ENCODE measurements around the gene TRAM2. TPM values are rescaled to one million over a fixed set of nuclear protein-coding genes. Genes with fewer than 3 reads are reported as not detected.
A peak's percentile ranks its signal among the peaks of the same experiment; 100 is the strongest.

TRAM2 gene
- total RNA-seq, 1 donor from 2014 or later: 10.3 TPM

DNA sequence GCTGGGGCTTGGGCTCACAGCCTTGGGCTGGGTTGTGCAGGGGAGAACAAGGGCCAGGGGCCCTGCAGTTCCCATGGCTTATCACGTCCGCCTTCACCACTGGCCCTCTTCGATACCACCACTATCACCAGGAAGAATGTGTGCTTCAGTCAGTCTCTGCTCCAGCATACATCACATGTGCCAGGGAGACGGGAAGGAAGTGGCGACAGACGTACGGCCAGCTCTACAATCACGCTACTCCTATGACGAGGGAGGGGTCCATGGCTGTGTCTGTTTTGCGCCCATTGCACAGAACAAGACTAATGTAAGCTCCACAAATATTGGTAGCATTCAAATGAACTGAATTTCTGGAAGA is 72.1 kb downstream of the TRAM2 start:
- intact Hi-C loops (cut with DNase I): loop anchor here (2.0 to 5.0 kb wide), 4 partner anchors 14 to 158 kb away; partner anchors contain the start of gene TRAM2
- DNase-seq (ENCODE audit: low spot score): no peak

GRCh38 chr6:52503851-52504781 is 72.7 kb downstream of the TRAM2 start:
- peak; percentile 94 for DNase-seq (ENCODE audit: low spot score)
- intact Hi-C loops (cut with DNase I): loop anchor here (2.0 to 5.0 kb wide), 4 partner anchors 15 to 158 kb away; partner anchors contain the start of gene TRAM2

- intact Hi-C loops (cut with DNase I): loop anchor here (5.0 kb wide), 2 partner anchors 94 to 159 kb away; no protein-coding TSS in a partner anchor
- no peak for DNase-seq (ENCODE audit: low spot score)
These were observed 73.5 kb downstream of the TRAM2 start for GRCh38 chr6:52503323-52503747.

GRCh38 chr6:52502306-52503029 is 74.4 kb downstream of the TRAM2 start:
- intact Hi-C loops (cut with DNase I): loop anchor here (5.0 kb wide), 2 partner anchors 95 to 160 kb away; no protein-coding TSS in a partner anchor
- no peak for DNase-seq (ENCODE audit: low spot score)

- DNase-seq (ENCODE audit: low spot score): no peak
These were observed 76.4 kb downstream of the TRAM2 start for GRCh38 chr6:52500238-52501129.

DNA sequence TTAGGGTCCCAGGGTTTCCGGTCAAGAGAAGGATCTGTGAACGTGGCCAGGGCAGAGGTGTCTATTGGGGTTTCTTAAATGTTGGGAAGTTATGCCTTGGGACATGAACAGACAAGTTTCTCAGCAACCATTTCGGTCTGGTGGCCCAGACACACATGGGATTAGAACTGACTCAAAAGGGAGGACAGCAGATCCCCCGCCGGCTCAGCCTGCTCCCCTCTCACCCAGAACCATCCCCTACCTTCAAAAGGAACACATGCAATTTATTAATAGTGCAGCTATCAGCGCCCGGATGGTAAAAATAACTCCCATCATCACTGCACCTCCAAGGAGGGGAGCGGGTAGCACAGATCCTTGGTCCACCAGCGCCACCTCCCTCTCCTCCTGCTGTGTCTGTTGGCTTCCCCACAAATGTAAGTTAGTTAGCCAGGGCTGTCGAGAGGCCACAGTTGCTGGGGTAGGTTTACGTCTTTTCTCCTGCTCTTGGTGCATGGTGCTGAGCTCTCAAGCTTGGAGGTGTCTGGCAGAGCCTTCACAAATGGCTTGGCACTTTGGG is 77.1 kb downstream of the TRAM2 start:
- intact Hi-C loops (cut with DNase I): loop anchor here (2.0 to 5.0 kb wide), 3 partner anchors 83 to 163 kb away; no protein-coding TSS in a partner anchor

More at GRCh38 chr6:52500238-52501129, 76.4 kb downstream of the TRAM2 start:
- intact Hi-C loops (cut with DNase I): loop anchor here (5.0 kb wide), 2 partner anchors 97 to 162 kb away; no protein-coding TSS in a partner anchor

DNA sequence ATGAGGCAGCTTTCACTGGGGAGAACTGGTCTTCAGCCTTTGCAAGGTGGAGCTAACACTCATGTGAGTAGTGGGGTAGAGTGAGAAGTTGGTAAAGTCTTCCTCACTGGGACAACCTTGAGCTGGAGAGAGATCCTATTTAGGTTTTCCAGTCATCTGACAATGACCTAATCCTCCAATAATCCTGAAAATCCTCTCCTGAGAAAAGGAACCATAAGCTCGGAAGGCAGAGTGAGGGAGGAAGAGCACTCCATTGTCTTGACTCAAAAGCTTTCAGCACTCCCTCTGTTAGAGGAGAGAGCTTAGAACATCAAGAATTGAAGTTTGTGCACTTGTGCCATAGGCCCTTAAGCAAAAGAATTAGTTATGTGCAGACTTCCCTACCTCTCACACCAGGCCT is 77.8 kb downstream of the TRAM2 start:
- intact Hi-C loops (cut with DNase I): loop anchor here (2.0 kb wide), 1 partner anchor 82 kb away; no protein-coding TSS in a partner anchor
- no peak for DNase-seq (ENCODE audit: low spot score)

More for the DNA sequence above, 77.1 kb downstream of the TRAM2 start:
- DNase-seq (ENCODE audit: low spot score): no peak

- no peak for DNase-seq (ENCODE audit: low spot score)
- intact Hi-C loops (cut with DNase I): loop anchor here (2.0 kb wide), 1 partner anchor 82 kb away; no protein-coding TSS in a partner anchor
These were observed 78.3 kb downstream of the TRAM2 start for GRCh38 chr6:52498538-52499017.

GRCh38 chr6:52497652-52498408 is 79.0 kb downstream of the TRAM2 start:
- intact Hi-C loops (cut with DNase I): loop anchor here (2.0 kb wide), 1 partner anchor 81 kb away; no protein-coding TSS in a partner anchor
- DNase-seq (ENCODE audit: low spot score): no peak

- intact Hi-C loops (cut with DNase I): no loop called here
- DNase-seq (ENCODE audit: low spot score): no peak
These were observed 80.2 kb downstream of the TRAM2 start for GRCh38 chr6:52496631-52497030.

DNA sequence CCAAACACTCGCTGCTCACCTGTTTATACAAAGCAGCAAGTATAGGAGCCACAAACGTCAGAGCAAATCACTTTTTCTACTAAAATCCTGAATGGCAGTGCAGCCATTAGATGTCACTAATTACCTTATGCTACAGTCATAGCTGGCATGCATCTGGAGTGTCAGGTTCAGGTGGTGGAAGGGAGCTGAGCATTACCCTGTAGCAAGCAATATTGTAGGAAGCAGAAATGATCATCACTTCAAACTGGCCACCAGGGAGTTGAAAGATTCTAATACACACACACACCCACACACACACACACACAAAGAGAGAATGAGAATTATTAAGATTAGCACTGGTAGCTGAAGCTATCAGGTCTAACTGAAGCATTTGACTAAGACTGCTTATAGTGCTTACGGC is 80.9 kb downstream of the TRAM2 start:
- no peak for DNase-seq (ENCODE audit: low spot score)
- intact Hi-C loops (cut with DNase I): no loop called here

DNA sequence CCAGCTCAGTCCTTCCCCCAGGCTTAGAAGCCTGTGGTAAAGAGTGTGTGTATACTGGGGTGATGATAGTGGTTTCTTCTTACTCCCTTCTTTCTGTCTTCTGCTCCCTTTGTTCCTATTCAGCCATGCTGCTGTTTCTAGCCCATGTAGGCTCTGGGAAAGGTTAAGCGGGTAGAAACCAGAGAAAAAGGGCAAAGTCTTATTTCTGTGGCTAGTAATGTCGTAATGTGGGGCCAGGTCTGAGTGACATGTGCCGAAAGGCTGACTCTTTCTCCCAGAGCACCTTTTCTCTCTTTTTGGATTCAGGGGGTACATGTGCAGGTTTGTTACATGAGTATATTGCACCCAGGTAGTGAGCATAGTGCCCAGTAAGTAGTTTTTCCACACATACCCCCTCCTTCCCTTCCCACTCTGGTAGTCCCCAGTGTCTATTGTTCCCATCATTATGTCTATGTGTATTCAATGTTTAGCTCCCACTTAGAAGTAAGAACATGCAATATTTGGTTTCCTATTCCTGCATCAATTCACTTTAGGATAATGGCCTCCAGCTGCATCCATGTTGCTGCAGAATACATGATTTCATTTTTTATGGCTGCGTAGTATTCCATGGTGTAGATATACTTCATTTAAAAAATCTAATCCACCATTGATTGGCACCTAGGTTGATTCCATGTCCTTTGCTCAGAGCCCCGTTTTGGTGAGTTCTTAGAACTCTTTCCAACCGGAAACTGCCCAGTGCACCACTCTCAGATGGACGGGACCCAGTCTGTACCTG is 82.4 kb downstream of the TRAM2 start:
- DNase-seq (ENCODE audit: low spot score): no peak
- intact Hi-C loops (cut with DNase I): no loop called here

- no peak for DNase-seq (ENCODE audit: low spot score)
- intact Hi-C loops (cut with DNase I): no loop called here
These were observed 83.2 kb downstream of the TRAM2 start for GRCh38 chr6:52493669-52494068.

DNA sequence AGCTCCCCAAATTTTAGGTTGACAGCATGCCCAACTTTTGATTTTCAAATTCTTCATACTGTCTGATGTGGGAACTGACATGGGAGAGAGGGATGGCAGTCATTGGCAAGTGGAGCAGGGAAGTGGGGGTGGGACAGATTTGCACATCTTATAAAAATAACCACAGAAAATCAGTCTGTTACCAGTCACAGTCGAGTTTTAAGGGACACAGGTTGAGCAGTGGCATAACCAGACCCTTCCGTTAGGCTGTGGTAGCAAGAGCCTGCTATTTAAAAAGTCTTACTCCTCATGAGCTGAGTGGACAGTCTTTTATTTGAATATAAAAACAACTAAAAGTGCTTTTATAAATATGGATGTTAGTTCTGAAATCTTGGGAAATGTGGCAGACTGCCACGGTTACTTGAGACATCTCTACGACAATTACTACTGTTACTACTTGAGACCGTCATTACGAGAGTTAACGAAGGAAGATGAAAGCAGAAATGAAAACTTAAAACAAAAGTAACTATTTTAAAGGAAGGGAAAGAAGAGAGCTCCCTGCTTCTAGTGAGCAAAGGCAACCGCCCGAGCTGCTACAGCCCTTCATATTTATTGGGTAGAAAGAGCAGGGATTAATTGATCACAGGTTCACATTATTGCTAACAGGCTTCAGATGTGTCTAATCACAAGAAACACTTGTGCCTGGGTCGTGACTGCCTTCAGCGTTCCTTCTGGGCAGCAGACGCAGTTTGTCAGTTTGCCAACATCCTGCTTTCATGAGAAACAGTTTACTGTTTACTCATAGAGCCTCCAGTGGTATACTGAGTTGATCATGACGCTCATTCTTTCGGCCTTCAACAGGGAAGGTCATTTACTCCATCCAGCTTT is 85.4 kb downstream of the TRAM2 start:
- intact Hi-C loops (cut with DNase I): no loop called here
- no peak for DNase-seq (ENCODE audit: low spot score)

DNA sequence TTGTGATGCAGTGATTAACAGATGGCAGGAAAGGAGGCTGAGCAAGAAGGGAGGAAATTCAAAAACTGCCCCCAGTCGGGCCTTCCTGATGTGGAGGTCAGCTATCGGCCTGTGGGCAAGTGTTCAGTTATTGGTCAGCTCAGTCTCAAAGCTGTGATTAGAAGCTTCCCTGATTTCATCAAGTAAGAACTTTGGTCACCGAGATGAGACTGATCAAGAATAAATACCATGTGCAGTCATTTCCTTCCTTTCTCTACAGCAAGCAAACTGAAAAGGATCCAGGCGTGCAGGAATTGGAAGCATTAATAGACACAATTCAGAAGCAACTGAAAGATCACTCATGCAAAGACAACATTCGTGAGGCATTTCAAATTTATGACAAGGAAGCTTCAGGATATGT is 87.0 kb downstream of the TRAM2 start:
- intact Hi-C loops (cut with DNase I): no loop called here
- no peak for DNase-seq (ENCODE audit: low spot score)

DNA sequence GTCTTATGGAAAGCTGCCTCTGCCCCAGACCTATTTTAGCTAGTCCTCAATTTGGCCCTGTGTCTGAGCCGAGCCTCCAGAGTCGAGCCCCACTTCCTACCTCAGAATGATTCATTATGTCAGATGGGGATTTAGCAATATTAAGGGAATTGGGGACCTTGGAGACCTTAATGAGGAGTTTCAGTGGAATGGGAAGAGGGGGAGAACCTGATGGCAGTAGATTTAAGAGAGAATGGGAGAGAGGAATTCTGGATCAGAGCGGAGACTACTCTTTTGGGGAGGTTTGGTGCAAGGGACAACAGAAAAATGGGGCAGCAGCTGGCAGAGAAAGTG is 93.2 kb downstream of the TRAM2 start:
- DNase-seq (ENCODE audit: low spot score): no peak
- intact Hi-C loops (cut with DNase I): no loop called here
